ENCODE data around the gene GSPT2.

DNA sequence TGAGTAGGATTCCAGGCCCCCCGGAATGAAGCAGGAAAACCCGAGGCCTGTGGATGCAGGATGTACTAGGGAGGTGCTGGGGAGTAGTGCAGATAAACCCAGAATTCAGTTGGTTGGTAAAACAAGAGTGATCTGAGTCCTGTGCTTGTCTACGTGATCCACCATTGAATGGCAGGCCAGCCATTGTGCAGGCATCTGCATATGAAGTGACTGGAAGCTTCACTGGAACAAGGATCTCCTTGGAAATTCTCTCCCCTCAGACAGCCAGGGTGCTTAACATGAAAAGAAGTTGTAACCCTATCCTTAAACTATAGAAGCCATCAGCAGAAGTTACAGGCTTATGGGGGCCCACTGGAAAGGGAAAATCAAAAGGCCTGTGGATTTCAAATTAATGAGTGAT, 656 bp upstream of the GSPT2 start:
- no peak for TF ChIP-seq CTCF (IDR thresholded peaks at IDR 0.05; ENCODE audit: low read depth, low read length, poor library complexity, severe bottlenecking)
- no peak for TF ChIP-seq EZH2phosphoT487 (IDR thresholded peaks at IDR 0.05; ENCODE audit: borderline replicate concordance, low read length)

Data from DOHH2 (cell line).